Epidermal melanocyte (primary cell): ENCODE measurements around the gene ABCC1.
"Not testable (repeated sequence)": the region's sequence is repeated elsewhere in the genome, so short reads cannot be mapped to it uniquely, and the experiment has no call there.

ENCODE experiments used
- DNase-seq: peaks from one replicate; pipeline ENCODE4 v3.0.0; 2011; ENCODE audit warnings: low spot score; ENCODE audit not compliant: insufficient read length

The ABCC1 gene

GRCh38 chr16:15946257-15947044, 3.0 kb upstream of the ABCC1 start:
- peak; percentile 53 for DNase-seq

GRCh38 chr16:15947983-15948509, 1.4 kb upstream of the ABCC1 start:
- DNase-seq, result no peak

- DNase-seq, result no peak
Observed at GRCh38 chr16:15948532-15949209, 745 bp upstream of the ABCC1 start.

- DNase-seq, result peak; percentile 50
Observed at GRCh38 chr16:15950161-15950854, 892 bp downstream of the ABCC1 start.

GRCh38 chr16:15950869-15951268, 1.5 kb downstream of the ABCC1 start:
- no peak for DNase-seq

- no peak for DNase-seq
Observed at GRCh38 chr16:15951852-15952251, 2.4 kb downstream of the ABCC1 start.

GRCh38 chr16:15952265-15952711, 2.9 kb downstream of the ABCC1 start:
- DNase-seq, result no peak

GRCh38 chr16:15953477-15953876, 4.1 kb downstream of the ABCC1 start:
- DNase-seq, result no peak

- no peak for DNase-seq
Observed at GRCh38 chr16:15953929-15954813, 4.8 kb downstream of the ABCC1 start.

- DNase-seq, result no peak
Observed at GRCh38 chr16:15954814-15955151, 5.4 kb downstream of the ABCC1 start.

- no peak for DNase-seq
Observed at GRCh38 chr16:15955425-15955824, 6.0 kb downstream of the ABCC1 start.

- not testable (repeated sequence) for DNase-seq
Observed at GRCh38 chr16:15956106-15956505, 6.7 kb downstream of the ABCC1 start.

- DNase-seq, result no peak
Observed at GRCh38 chr16:15958703-15959348, 9.4 kb downstream of the ABCC1 start.

GRCh38 chr16:15960124-15960971, 10.9 kb downstream of the ABCC1 start:
- no peak for DNase-seq

- DNase-seq, result no peak
Observed at GRCh38 chr16:15961060-15961511, 11.7 kb downstream of the ABCC1 start.

GRCh38 chr16:15961571-15962090, 12.2 kb downstream of the ABCC1 start:
- DNase-seq, result no peak

GRCh38 chr16:15963307-15963910, 14.0 kb downstream of the ABCC1 start:
- DNase-seq, result no peak

- DNase-seq, result no peak
Observed at GRCh38 chr16:15966420-15966819, 17.0 kb downstream of the ABCC1 start.
